RPMI8226 (cell line): ENCODE results near the gene CLSTN3.
"Not testable (repeated sequence)": the region's sequence is repeated elsewhere in the genome, so short reads cannot be mapped to it uniquely, and the experiment has no call there.

Source experiments
- DNase-seq: peaks from one replicate; pipeline ENCODE4 v3.0.0-alpha.2; 2015

The CLSTN3 gene

GRCh38 chr12:7154042-7154441 lies 23.9 kb downstream of the CLSTN3 start:
- no peak for DNase-seq

- DNase-seq = no peak
Measured at GRCh38 chr12:7154901-7155470, 24.8 kb downstream of the CLSTN3 start.

GRCh38 chr12:7155471-7156034 lies 25.4 kb downstream of the CLSTN3 start:
- DNase-seq = no peak

GRCh38 chr12:7156259-7157197 lies 26.4 kb downstream of the CLSTN3 start:
- no peak for DNase-seq

GRCh38 chr12:7157391-7157790 lies 27.2 kb downstream of the CLSTN3 start:
- no peak for DNase-seq

GRCh38 chr12:7158781-7159609 lies 28.8 kb downstream of the CLSTN3 start:
- DNase-seq = no peak

- DNase-seq = no peak
Measured at GRCh38 chr12:7160183-7160582, 30.0 kb downstream of the CLSTN3 start.

GRCh38 chr12:7161327-7161726 lies 31.2 kb downstream of the CLSTN3 start:
- no peak for DNase-seq

- no peak for DNase-seq
Measured at GRCh38 chr12:7161811-7162210, 31.6 kb downstream of the CLSTN3 start.

GRCh38 chr12:7162691-7163114 lies 32.5 kb downstream of the CLSTN3 start:
- peak; percentile 54 for DNase-seq

GRCh38 chr12:7169951-7170350 lies 39.8 kb downstream of the CLSTN3 start:
- no peak for DNase-seq

GRCh38 chr12:7171854-7172253 lies 41.7 kb downstream of the CLSTN3 start:
- no peak for DNase-seq

GRCh38 chr12:7175493-7175892 lies 45.3 kb downstream of the CLSTN3 start:
- no peak for DNase-seq

- DNase-seq = no peak
Measured at GRCh38 chr12:7176595-7176994, 46.4 kb downstream of the CLSTN3 start.

- DNase-seq = no peak
Measured at GRCh38 chr12:7178481-7178880, 48.3 kb downstream of the CLSTN3 start.

- DNase-seq = no peak
Measured at GRCh38 chr12:7180685-7181084, 50.5 kb downstream of the CLSTN3 start.

GRCh38 chr12:7186058-7186457 lies 55.9 kb downstream of the CLSTN3 start:
- DNase-seq = not testable (repeated sequence)

GRCh38 chr12:7188562-7189397 lies 58.6 kb downstream of the CLSTN3 start:
- DNase-seq = peak; percentile 67

- peak; percentile 97 for DNase-seq
Measured at GRCh38 chr12:7189398-7190267, 59.5 kb downstream of the CLSTN3 start, which contains the start of gene PEX5. Gene PEX5, plus strand, starts transcription at chr12:7189686. Its CDS starts 692 bp downstream, at chr12:7190378.

GRCh38 chr12:7190268-7191055 lies 60.3 kb downstream of the CLSTN3 start:
- peak; percentile 27 for DNase-seq
